HG03066 (cell line): ENCODE data around the gene RBM15.

Source experiments
- ATAC-seq: cut with Tn5 transposase; IDR thresholded peaks from one replicate; pipeline ENCODE4 v1.9.1; 2021; ENCODE audit warnings: low read depth; ENCODE audit not compliant: unreplicated experiment

RBM15 gene

GRCh38 chr1:110393691-110394492 lies 54.7 kb downstream of the RBM15 start:
- no peak for ATAC-seq

GRCh38 chr1:110394493-110394820 lies 55.3 kb downstream of the RBM15 start:
- no peak for ATAC-seq
